Left lung (tissue), 10 donors: ENCODE measurements around the gene MAPK4. TPM values are rescaled to one million over a fixed set of nuclear protein-coding genes. Genes with fewer than 3 reads are reported as not detected.

Source experiments
- ATAC-seq: fragments of 200-7000 bp; cut with Tn5 transposase; one replicate; pipeline ENCODE4 v1.9.1; 2020; ENCODE audit warnings: moderate library complexity
- DNase-seq, 4 donors: peaks; one replicate each; pipeline ENCODE4 v3.0.0-alpha.2; 2013 to 2020
- H3K27ac ChIP-seq, 2 donors: fragments of 200-600 bp; sonication (generic) in 1 of 2; one replicate each; pipeline versions ENCODE4 v1.5.0 to v1.8.0; 2020 to 2021
- H3K27me3 ChIP-seq, 2 donors: fragments of 200-600 bp; sonication (generic) in 1 of 2; one replicate each; pipeline versions ENCODE4 v1.5.0 to v1.8.0; 2020 to 2021
- H3K36me3 ChIP-seq, 2 donors: fragments of 200-600 bp; sonication (generic) in 1 of 2; one replicate each; pipeline versions ENCODE4 v1.5.0 to v1.8.0; 2020 to 2021
- H3K4me1 ChIP-seq, 2 donors: fragments of 200-600 bp; one replicate each; pipeline ENCODE4 v1.8.0; 2021
- H3K4me3 ChIP-seq, 2 donors: fragments of 200-600 bp; sonication (generic) in 1 of 2; one replicate each; pipeline versions ENCODE4 v1.5.0 to v1.8.0; 2020 to 2021; ENCODE audit warnings: mild to moderate bottlenecking in 1 of 2
- H3K9me3 ChIP-seq, 2 donors: fragments of 200-600 bp; sonication (generic) in 1 of 2; one replicate each; pipeline versions ENCODE4 v1.5.0 to v1.8.0; 2020 to 2021
- CTCF ChIP-seq, 2 donors: fragments of 200-600 bp; sonication (generic) in 1 of 2; IDR thresholded peaks; one replicate each; pipeline versions ENCODE4 v1.5.0 to v1.8.0; 2021; ENCODE audit warnings: antibody characterized with exemption in 2 of 2
- intact Hi-C, 2 donors: fragments of 100-400 bp; cut with DNase I; formaldehyde crosslinking; loops; one replicate each; pipeline versions ENCODE4 v1.11.2 to v1.14.2; 2022
- polyA plus RNA-seq, 6 donors: library from polyadenylated mRNA; unstranded; fragments of 120-200 nt; gene quantifications; one replicate each; pipeline ENCODE4 v1.2.1, GENCODE V29; 2013; ENCODE audit not compliant: insufficient read length in 6 of 6
- total RNA-seq, 2 donors: library from RNA; stranded (reverse); fragmentation: NEBNext Ultra II Directional; extraction: Animal tissue kit (Norgen Biotek cat#: 25700); gene quantifications; one replicate each; pipeline ENCODE4 v1.2.1, GENCODE V29; 2021
- donor health status: DM: no; HTN: yes; CAD: no.
- donor health status: DM: no; HTN: no; CAD: no.

The MAPK4 gene
- total and polyA plus RNA-seq, 8 donors = 0.55 to 2.1 (median 1.3) TPM

- Histone ChIP-seq H3K4me3 (no peak overlapping the region), H3K4me1 (no peaks in the 10 kb centered on the region), H3K9me3 (peaks cover 0 to 2% of the 10 kb centered on the region in 2 donors), H3K27me3 (no peaks in the 10 kb centered on the region), H3K27ac (no peak overlapping the region), H3K36me3 (no peaks in the 10 kb centered on the region)
- ATAC-seq (no peak), DNase-seq (no peak)
- intact Hi-C loops = no loop called here
- no peak for TF ChIP-seq CTCF (IDR thresholded peaks at IDR 0.05)
Measured at GRCh38 chr18:50610349-50610748, 50.5 kb downstream of the MAPK4 start.

- intact Hi-C loops = no loop called here
- Histone ChIP-seq H3K36me3 (no peaks in the 10 kb centered on the region), H3K27me3 (no peaks in the 10 kb centered on the region), H3K27ac (no peak overlapping the region), H3K9me3 (peaks cover 0 to 2% of the 10 kb centered on the region in 2 donors), H3K4me1 (no peaks in the 10 kb centered on the region), H3K4me3 (no peak overlapping the region)
- no peak for ATAC-seq
- no peak for TF ChIP-seq CTCF (IDR thresholded peaks at IDR 0.05)
- DNase-seq = no peak
Measured at GRCh38 chr18:50611529-50611941, 51.6 kb downstream of the MAPK4 start.

DNA sequence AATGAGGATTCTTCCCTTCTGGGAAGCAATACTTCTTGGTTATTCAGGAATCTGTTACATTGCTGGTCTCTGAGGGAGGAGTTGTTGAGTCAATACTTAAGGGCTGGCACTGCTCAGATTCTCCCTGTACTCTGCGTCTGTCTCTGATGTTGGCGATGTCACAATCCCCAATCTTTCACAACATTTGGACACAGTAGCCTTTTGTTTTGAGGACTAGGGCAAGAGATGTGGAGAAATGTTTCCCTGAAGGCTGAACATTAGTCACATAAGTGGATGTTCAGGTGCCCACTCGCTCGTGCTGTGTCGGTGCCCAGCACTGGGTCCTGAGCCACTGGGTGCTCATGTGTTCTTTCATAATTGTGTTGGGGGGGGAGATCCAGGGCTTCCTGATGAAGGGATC, 55.0 kb downstream of the MAPK4 start:
- intact Hi-C loops = no loop called here
- ATAC-seq (peak; percentile 84), DNase-seq (peak in 1 of 4 donors; percentile 73)
- Histone ChIP-seq H3K27me3 (no peaks in the 10 kb centered on the region), H3K9me3 (peaks cover 0 to 2% of the 10 kb centered on the region in 2 donors), H3K4me1 (no peaks in the 10 kb centered on the region), H3K27ac (no peak overlapping the region), H3K4me3 (no peak overlapping the region), H3K36me3 (no peaks in the 10 kb centered on the region)
- no peak for TF ChIP-seq CTCF (IDR thresholded peaks at IDR 0.05)

DNA sequence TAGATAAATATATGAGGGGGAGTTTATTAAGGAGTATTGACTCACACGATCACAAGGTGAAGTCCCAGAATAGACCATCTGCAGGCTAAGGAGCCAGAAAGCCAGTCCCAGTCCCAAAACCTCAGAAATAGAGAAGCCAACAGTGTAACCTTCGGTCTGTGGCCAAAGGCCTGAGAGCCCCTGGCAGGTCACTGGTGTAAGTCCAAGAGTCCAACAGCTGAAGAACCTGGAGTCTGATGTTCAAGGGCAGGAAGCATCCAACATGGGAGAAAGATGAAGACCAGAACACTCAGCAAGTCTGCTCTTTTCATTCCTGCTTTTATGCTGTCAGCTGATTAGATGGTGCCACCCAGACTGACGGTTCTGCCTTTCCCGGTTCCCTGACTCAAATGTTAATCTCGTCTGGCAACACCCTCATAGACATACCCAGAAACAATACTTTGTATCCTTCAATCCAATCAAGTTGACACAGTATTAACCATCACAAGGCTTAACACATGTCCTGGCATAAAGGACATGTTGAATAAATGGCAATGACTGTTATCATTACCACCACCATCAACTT, 56.7 kb downstream of the MAPK4 start:
- no peak overlapping the region for H3K4me3 ChIP-seq
- intact Hi-C loops = no loop called here

DNA sequence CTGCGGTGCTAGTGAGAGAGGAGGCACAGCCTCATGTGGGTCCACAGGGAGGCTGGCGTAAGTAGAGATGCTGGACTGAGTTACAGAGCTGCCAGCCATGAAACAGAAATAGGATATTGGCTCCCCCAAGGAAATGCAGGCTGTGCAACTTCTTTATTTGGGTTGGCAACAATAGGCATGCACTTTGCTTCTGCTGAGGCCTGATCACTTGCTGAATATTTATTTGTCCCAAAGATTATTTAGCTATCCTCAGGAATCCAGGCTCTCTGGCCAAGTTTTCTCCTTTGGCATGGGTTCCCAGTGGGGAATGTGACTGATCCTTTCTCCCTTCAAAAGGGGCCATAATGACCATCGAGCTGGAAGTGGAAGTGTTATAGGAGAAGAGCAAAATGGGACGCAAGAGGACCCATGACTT, 60.0 kb downstream of the MAPK4 start:
- DNase-seq = peak in 1 of 4 donors; percentile 48
- Histone ChIP-seq H3K9me3 (no peaks in the 10 kb centered on the region), H3K4me1 (no peaks in the 10 kb centered on the region), H3K36me3 (no peaks in the 10 kb centered on the region), H3K27me3 (no peaks in the 10 kb centered on the region), H3K4me3 (no peak overlapping the region), H3K27ac (no peak overlapping the region)
- intact Hi-C loops = no loop called here
- TF ChIP-seq CTCF (IDR thresholded peaks at IDR 0.05) = no peak
- ATAC-seq = no peak

More for the DNA sequence above, 56.7 kb downstream of the MAPK4 start:
- no peak for ATAC-seq
- H3K27me3 ChIP-seq = no peaks in the 10 kb centered on the region
- no peaks in the 10 kb centered on the region for H3K36me3 ChIP-seq
- no peak for TF ChIP-seq CTCF (IDR thresholded peaks at IDR 0.05)
- no peak for DNase-seq
- peaks cover 0 to 2% of the 10 kb centered on the region in 2 donors for H3K9me3 ChIP-seq
- no peak overlapping the region for H3K27ac ChIP-seq
- H3K4me1 ChIP-seq = no peaks in the 10 kb centered on the region
